MM.1S (cell line): ENCODE data around the gene ZNF804B.

Experiments used
- DNase-seq: peaks from one replicate; pipeline ENCODE4 v3.0.0-alpha.2; 2015
- H2AFZ ChIP-seq: fragments of 300-600 bp; sonication (generic); 2 replicates; pipeline ENCODE4 v1.6.0; 2016; ENCODE audit warnings: antibody characterized with exemption, low read length
- H3F3A ChIP-seq: fragments of 300-600 bp; sonication (generic); 2 replicates; pipeline ENCODE4 v1.6.1; 2016; ENCODE audit warnings: mild to moderate bottlenecking, antibody characterized with exemption, low read length, moderate library complexity, mixed read lengths; ENCODE audit not compliant: insufficient read depth
- H3K27ac ChIP-seq: fragments of 300-600 bp; sonication (generic); 2 replicates; pipeline ENCODE4 v1.5.1; 2016; ENCODE audit warnings: mild to moderate bottlenecking, low read length
- H3K27me3 ChIP-seq: fragments of 300-600 bp; sonication (generic); replicated peaks from 2 replicates; pipeline ENCODE4 v1.6.0; 2016; ENCODE audit warnings: low read length; ENCODE audit not compliant: insufficient read depth
- H3K36me3 ChIP-seq: fragments of 300-600 bp; sonication (generic); replicated peaks from 2 replicates; pipeline ENCODE4 v1.6.1; 2016; ENCODE audit warnings: mild to moderate bottlenecking, low read length, mixed read lengths; ENCODE audit not compliant: insufficient read depth
- H3K4me1 ChIP-seq: fragments of 300-600 bp; sonication (generic); 2 replicates; pipeline ENCODE4 v1.6.1; 2016; ENCODE audit warnings: low read length, mixed read lengths
- H3K4me2 ChIP-seq: fragments of 300-600 bp; sonication (generic); 2 replicates; pipeline ENCODE4 v1.6.0; 2016; ENCODE audit warnings: low read depth, low read length
- H3K4me3 ChIP-seq: fragments of 300-600 bp; sonication (generic); 2 replicates; pipeline ENCODE4 v1.5.1; 2016; ENCODE audit warnings: low read length, mixed read lengths
- H3K79me2 ChIP-seq: fragments of 300-600 bp; sonication (generic); 2 replicates; pipeline ENCODE4 v1.6.1; 2016; ENCODE audit warnings: mixed run types, low read length, mixed read lengths
- H3K9ac ChIP-seq: fragments of 300-600 bp; sonication (generic); 2 replicates; pipeline ENCODE4 v1.6.1; 2016; ENCODE audit warnings: low read length, mixed read lengths
- H3K9me2 ChIP-seq: fragments of 300-600 bp; sonication (generic); replicated peaks from 2 replicates; pipeline ENCODE4 v1.6.1; 2016; ENCODE audit warnings: mild to moderate bottlenecking, low read length, mixed read lengths; ENCODE audit not compliant: insufficient read depth
- H3K9me3 ChIP-seq: fragments of 300-600 bp; sonication (generic); replicated peaks from 2 replicates; pipeline ENCODE4 v1.6.1; 2016; ENCODE audit warnings: mild to moderate bottlenecking, low read length, mixed read lengths; ENCODE audit not compliant: insufficient read depth
- H4K20me1 ChIP-seq: fragments of 300-600 bp; sonication (generic); 2 replicates; pipeline ENCODE4 v1.6.1; 2016; ENCODE audit warnings: mild to moderate bottlenecking, low read length, moderate library complexity, mixed read lengths; ENCODE audit not compliant: insufficient read depth
- CTCF ChIP-seq: fragments of 300-600 bp; sonication (generic); IDR thresholded peaks from 2 replicates; pipeline ENCODE4 v1.5.1; 2016; ENCODE audit warnings: antibody characterized with exemption, low read length, mixed read lengths
- EZH2 ChIP-seq: fragments of 300-600 bp; sonication (generic); optimal IDR thresholded peaks from 2 replicates; pipeline ENCODE3; 2017; ENCODE audit warnings: low read depth, mild to moderate bottlenecking, antibody characterized with exemption, low read length, mixed read lengths
- EZH2phosphoT487 ChIP-seq: fragments of 300-600 bp; sonication (generic); IDR thresholded peaks from 2 replicates; pipeline ENCODE4 v1.6.1; 2018; ENCODE audit warnings: antibody characterized with exemption, low read length

ZNF804B gene

GRCh38 chr7:89283302-89283701 is 523.8 kb downstream of the ZNF804B start:
- H3K4me2 ChIP-seq, result no peak overlapping the region
- H2AFZ ChIP-seq, result no peak overlapping the region
- H3K9me2 ChIP-seq, result no peaks in the 10 kb centered on the region
- H3K27me3 ChIP-seq, result no peaks in the 10 kb centered on the region
- no peak for TF ChIP-seq CTCF
- TF ChIP-seq EZH2phosphoT487, result no peak
- no peak for TF ChIP-seq EZH2
- no peaks in the 10 kb centered on the region for H3F3A ChIP-seq
- no peak overlapping the region for H3K9ac ChIP-seq
- H3K79me2 ChIP-seq, result no peaks in the 10 kb centered on the region
- H4K20me1 ChIP-seq, result no peaks in the 10 kb centered on the region
- no peaks in the 10 kb centered on the region for H3K9me3 ChIP-seq
- no peak overlapping the region for H3K4me3 ChIP-seq
- H3K36me3 ChIP-seq, result no peaks in the 10 kb centered on the region
- no peak for DNase-seq
- no peaks in the 10 kb centered on the region for H3K4me1 ChIP-seq
- no peak overlapping the region for H3K27ac ChIP-seq

- Histone ChIP-seq H4K20me1 (no peaks in the 10 kb centered on the region), H3K4me2 (no peak overlapping the region), H3K9ac (no peak overlapping the region), H3F3A (no peaks in the 10 kb centered on the region), H3K27ac (no peak overlapping the region), H3K27me3 (no peaks in the 10 kb centered on the region), H2AFZ (no peak overlapping the region), H3K9me3 (no peaks in the 10 kb centered on the region), H3K36me3 (no peaks in the 10 kb centered on the region), H3K4me1 (no peaks in the 10 kb centered on the region), H3K79me2 (no peaks in the 10 kb centered on the region), H3K9me2 (no peaks in the 10 kb centered on the region), H3K4me3 (no peak overlapping the region)
- DNase-seq, result no peak
- TF ChIP-seq CTCF (no peak), EZH2phosphoT487 (no peak), EZH2 (no peak)
Measured at GRCh38 chr7:89308535-89308934, 549.0 kb downstream of the ZNF804B start.

GRCh38 chr7:89311886-89312285 is 552.4 kb downstream of the ZNF804B start:
- DNase-seq, result no peak
- H3K27ac ChIP-seq, result no peak overlapping the region
- no peaks in the 10 kb centered on the region for H3K27me3 ChIP-seq
- H3K4me1 ChIP-seq, result no peaks in the 10 kb centered on the region
- H4K20me1 ChIP-seq, result no peaks in the 10 kb centered on the region
- no peaks in the 10 kb centered on the region for H3K9me3 ChIP-seq
- no peaks in the 10 kb centered on the region for H3K36me3 ChIP-seq
- TF ChIP-seq EZH2 (no peak), CTCF (no peak), EZH2phosphoT487 (no peak)
- no peaks in the 10 kb centered on the region for H3K9me2 ChIP-seq
- no peak overlapping the region for H3K4me3 ChIP-seq
- no peak overlapping the region for H2AFZ ChIP-seq
- no peaks in the 10 kb centered on the region for H3F3A ChIP-seq
- H3K79me2 ChIP-seq, result no peaks in the 10 kb centered on the region
- H3K9ac ChIP-seq, result no peak overlapping the region
- no peak overlapping the region for H3K4me2 ChIP-seq
